C4-2B (cell line): ENCODE measurements around the gene FUT2.
"Not testable (repeated sequence)": the region's sequence is repeated elsewhere in the genome, so short reads cannot be mapped to it uniquely, and the experiment has no call there.

Experiments used
- H3K27ac ChIP-seq: fragments of 450-650 bp; 2 replicates; pipeline ENCODE4 v1.5.1; 2017
- ZFX ChIP-seq: fragments of 450-650 bp; IDR thresholded peaks from 2 replicates; pipeline ENCODE4 v1.6.1; 2017
- TF ChIP-seq, protein P1 (sequence below): fragments of 450-650 bp; conservative IDR thresholded peaks from 2 replicates; pipeline ENCODE4 v1.5.1; 2017; ENCODE audit warnings: mild to moderate bottlenecking

Gene FUT2

DNA sequence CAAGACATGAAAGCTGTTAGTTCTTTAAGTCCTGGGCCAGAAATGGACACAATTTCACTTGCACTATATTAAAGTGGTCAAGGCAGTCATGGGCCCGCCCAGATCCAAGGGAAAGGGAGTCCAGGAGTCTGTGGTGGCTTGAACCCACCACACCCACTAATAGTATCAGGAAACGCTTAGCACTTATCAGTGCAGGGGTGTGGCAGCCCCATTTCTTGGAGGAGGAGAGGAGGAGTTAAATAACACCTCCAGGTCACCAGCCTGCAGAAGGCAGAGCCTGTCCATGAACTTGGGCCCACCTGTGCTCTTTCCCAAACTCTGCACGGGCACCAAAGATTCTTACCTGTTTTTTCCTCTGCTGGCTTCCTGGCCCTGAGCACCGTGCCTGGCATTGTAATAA lies 17.6 kb upstream of the FUT2 start:
- TF ChIP-seq ZFX = no peak
- TF ChIP-seq, protein P1, sequence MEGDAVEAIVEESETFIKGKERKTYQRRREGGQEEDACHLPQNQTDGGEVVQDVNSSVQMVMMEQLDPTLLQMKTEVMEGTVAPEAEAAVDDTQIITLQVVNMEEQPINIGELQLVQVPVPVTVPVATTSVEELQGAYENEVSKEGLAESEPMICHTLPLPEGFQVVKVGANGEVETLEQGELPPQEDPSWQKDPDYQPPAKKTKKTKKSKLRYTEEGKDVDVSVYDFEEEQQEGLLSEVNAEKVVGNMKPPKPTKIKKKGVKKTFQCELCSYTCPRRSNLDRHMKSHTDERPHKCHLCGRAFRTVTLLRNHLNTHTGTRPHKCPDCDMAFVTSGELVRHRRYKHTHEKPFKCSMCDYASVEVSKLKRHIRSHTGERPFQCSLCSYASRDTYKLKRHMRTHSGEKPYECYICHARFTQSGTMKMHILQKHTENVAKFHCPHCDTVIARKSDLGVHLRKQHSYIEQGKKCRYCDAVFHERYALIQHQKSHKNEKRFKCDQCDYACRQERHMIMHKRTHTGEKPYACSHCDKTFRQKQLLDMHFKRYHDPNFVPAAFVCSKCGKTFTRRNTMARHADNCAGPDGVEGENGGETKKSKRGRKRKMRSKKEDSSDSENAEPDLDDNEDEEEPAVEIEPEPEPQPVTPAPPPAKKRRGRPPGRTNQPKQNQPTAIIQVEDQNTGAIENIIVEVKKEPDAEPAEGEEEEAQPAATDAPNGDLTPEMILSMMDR = no peak
- H3K27ac ChIP-seq = no peak overlapping the region

DNA sequence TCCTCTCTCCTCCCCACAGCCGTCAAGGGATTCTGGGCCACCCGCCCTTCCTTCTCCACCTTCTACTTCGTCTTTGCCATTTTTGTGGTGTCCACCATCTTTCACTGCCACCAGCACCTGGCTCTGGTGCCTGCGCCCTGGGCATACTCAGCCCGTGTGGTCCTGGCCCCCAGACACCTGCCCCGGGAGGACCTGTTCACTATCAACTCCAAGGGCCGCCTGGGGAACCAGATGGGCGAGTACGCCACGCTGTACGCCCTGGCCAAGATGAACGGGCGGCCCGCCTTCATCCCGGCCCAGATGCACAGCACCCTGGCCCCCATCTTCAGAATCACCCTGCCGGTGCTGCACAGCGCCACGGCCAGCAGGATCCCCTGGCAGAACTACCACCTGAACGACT lies 15.8 kb upstream of the FUT2 start:
- not testable (repeated sequence) for H3K27ac ChIP-seq

DNA sequence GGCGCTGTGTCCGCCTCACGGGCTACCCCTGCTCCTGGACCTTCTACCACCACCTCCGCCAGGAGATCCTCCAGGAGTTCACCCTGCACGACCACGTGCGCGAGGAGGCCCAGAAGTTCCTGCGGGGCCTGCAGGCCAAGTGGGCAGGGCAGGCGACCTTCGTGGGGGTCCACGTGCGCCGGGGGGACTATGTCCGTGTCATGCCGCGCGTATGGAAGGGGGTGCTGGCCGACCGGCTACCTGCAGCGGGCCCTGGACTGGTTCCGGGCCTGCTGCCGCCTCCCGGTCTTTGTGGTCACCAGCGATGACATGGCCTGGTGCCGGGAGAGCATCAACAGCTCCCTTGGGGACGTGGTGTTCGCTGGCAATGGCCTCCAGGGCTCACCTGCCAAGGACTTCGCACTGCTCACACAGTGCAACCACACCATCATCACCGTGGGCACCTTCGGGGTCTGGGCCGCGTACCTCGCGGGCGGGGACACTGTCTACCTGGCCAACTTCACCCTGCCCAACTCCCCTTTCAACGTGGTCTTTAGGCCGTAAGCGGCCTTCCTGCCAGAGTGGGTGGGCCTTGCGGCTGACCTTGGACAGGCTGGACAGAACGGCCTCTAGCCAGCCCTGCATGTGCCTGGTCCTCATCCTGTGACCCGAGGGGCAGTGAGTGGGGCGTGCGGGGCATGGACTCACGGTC lies 15.2 kb upstream of the FUT2 start:
- H3K27ac ChIP-seq = no peak overlapping the region
- TF ChIP-seq, protein P1 = no peak
- TF ChIP-seq ZFX = no peak

DNA sequence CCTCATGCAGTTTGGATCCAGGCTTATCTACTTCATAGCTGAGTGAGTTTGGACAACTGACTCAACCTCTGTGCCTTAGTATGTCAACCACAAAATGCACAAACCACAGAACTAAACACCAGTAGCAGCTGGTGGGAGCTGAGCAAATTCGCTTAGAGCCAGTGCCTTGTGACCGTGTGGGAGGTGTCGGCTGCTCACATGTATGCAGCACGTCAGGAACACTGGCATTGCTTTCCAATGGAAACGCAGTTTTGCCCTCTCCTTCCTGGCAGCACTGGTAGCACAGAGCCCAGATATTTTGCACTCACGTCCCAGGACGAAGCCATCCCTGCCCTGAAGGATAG lies 14.7 kb upstream of the FUT2 start:
- TF ChIP-seq, protein P1 = no peak
- TF ChIP-seq ZFX = no peak
- no peak overlapping the region for H3K27ac ChIP-seq

DNA sequence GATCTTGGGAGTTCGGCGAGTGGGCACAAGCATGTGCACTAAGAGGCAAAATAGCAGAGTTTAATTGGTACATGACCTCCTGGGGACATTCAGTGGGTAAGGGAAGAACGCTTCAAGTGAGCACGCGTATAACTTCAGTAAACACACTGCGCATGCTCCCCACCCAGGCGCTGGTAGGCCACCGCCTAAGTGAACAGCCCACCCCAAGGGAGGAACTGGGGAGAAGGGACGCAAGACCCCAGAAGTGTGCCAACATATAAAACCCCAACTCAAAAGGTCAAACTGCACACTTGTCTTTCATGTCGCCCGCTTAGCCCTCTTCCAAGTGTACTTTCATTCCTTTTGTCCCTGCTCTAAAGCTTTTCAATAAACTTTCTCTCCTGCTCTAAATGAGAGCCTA lies 12.4 kb upstream of the FUT2 start:
- TF ChIP-seq, protein P1 = no peak
- no peak for TF ChIP-seq ZFX
- peak overlapping the region; percentile 69; the same call in 1 of the 2 replicates for H3K27ac ChIP-seq

DNA sequence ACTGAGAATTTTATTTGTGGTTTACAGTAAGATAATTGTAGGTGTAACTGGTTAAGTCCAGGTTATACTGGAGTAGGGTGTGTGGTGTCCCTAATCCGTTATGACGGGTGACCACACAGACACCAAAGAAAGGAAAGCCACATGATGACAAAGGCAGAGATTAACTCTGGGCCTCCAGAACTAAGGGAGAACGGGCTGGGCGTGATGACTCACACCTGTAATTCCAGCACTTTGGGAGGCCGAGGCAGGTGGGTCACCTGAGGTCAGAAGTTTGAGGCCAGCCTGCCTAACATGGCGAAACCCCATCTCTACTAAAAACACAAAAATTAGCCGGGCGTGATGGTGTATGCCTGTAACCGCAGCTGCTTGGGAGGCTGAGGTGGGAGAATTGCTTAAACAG lies 10.2 kb upstream of the FUT2 start:
- peak overlapping the region; percentile 69 for H3K27ac ChIP-seq
- TF ChIP-seq ZFX = no peak
- TF ChIP-seq, protein P1 = no peak

DNA sequence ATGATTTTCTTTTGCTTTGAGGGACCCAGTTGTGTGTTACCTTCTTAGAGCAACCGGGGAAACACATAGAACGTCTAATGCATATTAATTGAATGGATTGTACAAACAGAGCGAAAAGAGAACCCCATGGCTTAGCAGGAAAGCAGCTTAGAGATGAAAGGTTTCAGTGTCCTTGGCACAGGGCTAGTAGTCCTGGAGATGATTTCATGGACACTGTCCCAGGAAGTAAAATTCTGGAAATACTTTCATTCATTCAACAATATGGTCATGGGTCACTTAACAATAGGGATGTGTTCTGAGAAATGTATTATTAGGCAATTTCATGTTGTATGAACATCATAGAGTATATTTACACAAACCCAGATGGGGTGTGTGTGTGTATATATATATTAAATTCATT lies 9.7 kb upstream of the FUT2 start:
- H3K27ac ChIP-seq = peak overlapping the region; percentile 69
- TF ChIP-seq, protein P1 = no peak
- TF ChIP-seq ZFX = no peak

DNA sequence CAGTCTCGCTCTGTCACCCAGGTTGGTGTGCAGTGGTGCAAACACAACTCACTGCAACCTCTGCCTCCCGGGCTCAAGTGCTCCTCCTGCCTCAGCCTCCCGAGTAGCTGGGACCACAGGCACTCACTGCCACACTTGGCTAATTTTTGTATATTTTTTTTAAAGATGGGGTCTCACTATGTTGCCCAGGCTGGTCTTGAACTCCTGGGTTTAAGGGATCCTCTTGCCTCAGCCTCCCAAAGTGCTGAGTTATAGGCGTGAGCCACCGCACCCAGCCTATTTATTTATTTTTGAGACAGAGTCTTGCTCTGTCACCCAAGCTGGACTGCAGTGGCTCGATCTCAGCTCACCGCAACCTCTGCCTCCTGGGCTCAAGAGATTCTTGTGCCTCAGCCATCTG lies 9.1 kb upstream of the FUT2 start:
- H3K27ac ChIP-seq = peak overlapping the region; percentile 37; the same call in 1 of the 2 replicates
